ENCODE results near the gene GSTK1.
"Not testable (repeated sequence)": the region's sequence is repeated elsewhere in the genome, so short reads cannot be mapped to it uniquely, and the experiment has no call there.

GSTK1 gene

DNA sequence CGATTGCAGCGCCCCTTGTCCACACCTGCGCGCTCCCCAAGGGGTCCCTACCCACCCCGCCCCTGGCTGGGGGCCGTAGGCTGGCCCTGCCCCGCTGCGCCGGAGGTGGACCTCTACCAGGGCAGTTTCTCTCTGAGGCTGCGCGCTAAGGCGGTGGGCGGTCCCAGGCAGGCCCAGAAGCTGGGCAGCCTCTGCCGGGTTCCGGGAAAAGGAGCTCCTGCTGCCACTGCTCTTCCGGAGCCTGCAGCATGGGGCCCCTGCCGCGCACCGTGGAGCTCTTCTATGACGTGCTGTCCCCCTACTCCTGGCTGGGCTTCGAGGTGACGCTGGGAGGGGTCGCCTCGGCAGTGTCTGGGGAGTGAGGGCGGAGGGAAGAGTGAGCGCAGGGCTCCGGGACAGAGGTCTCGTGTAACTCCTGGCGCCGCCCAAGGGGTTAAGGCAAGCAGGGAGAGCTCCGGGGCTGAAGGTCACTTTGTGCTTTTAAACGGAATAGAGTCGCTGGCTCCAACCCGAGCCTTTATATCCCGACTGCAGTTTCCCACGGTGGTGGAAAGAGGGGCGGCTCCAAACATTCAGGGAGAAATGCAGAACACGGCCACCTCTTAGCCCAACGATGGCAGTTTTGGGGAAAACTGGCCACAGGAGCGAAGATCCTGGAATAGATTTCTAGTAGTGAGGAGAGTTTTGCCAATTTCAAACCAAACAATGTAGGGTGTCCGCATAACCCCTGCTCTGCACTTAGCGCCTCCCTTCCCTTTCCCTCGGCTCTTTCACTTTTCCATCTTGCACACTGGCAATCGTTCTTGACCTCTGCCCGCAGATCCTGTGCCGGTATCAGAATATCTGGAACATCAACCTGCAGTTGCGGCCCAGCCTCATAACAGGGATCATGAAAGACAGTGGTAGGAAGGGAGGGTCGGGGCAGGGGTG is at the start of gene GSTK1:
Gene GSTK1 (plus strand): TSS at position 176 of the 930 bp plus-strand sequence. CDS start 73 bp downstream, at position 249.
- DNase-seq (ENCODE audit: low read depth in 3 of 3, low spot score in 1 of 3): peak; percentile 21 to 66 (median 55)

- DNase-seq (ENCODE audit: low read depth in 3 of 3, low spot score in 1 of 3): not testable (repeated sequence)
Measured at GRCh38 chr7:143213478-143213877, 49.8 kb upstream of the GSTK1 start.

DNA sequence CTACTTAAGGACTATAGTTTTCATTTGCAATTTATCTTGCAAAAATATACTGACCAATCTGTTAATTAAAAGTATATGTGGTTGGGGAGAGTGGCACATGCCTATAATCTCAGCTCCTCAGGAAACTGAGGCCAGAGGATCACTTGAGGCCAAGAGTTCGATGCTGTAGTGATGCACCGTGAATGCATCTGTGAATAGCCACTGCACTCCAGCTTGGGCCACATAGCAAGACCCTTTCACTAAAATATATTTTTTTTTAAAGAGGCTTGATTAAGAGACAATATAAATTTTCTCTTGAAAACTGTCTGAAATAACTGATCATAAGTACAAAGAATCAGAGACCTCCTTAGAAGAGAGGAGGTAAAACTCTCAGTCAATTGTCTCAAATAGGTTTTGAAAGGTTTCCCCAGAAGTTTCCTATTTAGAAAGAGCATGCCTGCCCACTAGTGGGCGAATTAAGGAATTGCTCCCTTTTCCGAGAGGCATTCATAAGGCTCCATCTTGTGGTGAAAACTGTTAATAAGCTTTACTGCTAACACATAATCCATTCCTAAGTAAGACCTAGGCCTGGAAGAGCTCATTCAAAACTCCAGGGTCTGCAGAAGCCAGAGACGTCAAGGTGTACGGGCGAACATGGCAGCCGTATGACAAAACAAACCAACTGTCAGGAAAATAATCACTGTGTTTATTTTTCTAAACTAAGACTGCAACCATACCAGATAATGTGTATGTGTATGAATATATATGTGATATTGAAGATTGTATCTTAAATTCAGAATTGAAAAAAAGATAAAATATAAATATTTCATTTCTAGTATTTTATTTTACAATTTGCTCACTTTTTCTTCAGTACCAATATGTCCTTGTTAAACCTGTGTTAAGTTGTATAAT is 48.2 kb upstream of the GSTK1 start:
- DNase-seq (ENCODE audit: low read depth in 3 of 3, low spot score in 1 of 3): peak; percentile 12 to 43 (median 42)

DNA sequence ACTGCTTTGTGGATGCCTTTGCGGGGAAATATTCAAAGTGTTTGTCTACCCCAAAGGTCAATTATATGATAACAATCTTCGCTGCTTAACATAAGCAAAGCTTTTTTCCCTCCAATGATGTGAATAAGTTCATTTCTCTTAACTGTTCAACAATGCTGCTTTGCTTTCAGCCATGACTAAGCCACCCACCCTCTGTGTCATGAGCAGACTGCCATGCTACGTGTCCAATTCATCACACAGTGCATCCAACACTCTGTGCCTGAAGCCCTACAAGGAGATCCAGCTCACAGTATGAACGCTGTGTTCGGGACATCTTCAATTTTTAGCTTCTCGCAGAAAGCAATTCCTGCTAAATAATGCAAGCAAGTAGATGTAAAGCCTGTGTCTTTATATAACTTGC is 47.1 kb upstream of the GSTK1 start:
- DNase-seq (ENCODE audit: low read depth in 3 of 3, low spot score in 1 of 3): no peak

- no peak for DNase-seq (ENCODE audit: low read depth in 3 of 3, low spot score in 1 of 3)
Measured at GRCh38 chr7:143216686-143217085, 46.6 kb upstream of the GSTK1 start.

GRCh38 chr7:143217806-143218205 is 45.4 kb upstream of the GSTK1 start:
- no peak for DNase-seq (ENCODE audit: low read depth in 3 of 3, low spot score in 1 of 3)

- DNase-seq (ENCODE audit: low read depth in 3 of 3, low spot score in 1 of 3): no peak
Measured at GRCh38 chr7:143221286-143221685, 42.0 kb upstream of the GSTK1 start.

DNA sequence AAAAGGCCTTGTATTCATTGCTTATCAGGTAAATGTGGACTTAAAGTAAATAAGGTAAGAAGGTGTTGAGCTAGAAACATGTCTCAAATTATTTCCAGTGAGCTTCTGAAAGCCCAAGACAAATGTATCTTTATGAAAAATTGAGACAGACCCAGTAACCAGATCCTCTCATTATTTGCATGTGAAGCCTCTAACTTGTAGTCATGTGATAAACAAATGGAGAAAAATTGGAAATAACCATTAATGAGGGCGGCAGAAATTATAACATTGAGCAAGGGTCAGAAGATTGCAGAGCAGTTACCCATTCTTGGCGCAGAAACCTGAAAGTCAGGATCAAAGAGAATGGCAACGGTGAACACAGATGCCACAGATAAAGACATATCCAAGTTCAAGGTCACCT is 41.5 kb upstream of the GSTK1 start, which contains the start of gene TAS2R40:
Gene TAS2R40 (plus strand): TSS at position 301 of the 400 bp plus-strand sequence. CDS start 42 bp downstream, at position 343.
- DNase-seq (ENCODE audit: low read depth in 3 of 3, low spot score in 1 of 3): no peak

DNA sequence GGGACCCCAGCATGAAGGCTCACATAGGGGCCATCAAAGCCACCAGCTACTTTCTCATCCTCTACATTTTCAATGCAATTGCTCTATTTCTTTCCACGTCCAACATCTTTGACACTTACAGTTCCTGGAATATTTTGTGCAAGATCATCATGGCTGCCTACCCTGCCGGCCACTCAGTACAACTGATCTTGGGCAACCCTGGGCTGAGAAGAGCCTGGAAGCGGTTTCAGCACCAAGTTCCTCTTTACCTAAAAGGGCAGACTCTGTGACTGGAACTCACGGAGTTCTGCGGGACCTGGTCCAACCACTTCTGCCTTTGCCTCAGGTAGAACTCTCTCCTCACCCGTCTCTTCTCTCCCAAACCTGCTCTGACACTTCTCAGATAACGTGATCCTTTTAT is 40.5 kb upstream of the GSTK1 start:
- DNase-seq (ENCODE audit: low read depth in 3 of 3, low spot score in 1 of 3): no peak

DNA sequence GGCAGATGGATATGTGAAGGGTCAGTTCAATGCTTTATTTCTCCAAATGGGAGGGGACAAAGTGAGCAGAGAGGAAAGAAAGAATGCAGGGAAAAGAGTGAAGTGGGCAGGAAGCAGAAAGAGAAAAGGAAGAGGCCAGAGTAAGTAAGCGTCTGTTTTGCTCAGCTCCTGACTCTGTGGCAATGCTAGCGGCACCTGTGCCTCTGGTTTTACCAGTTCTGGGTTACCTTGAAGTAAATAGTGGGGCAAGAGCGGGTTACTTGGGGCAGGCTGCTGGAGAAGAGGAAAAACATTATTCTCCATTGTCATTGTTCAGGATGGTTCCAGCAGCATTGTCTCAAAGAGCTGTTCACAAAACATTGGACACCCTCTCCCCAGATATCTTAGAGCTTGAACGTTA is 39.5 kb upstream of the GSTK1 start:
- DNase-seq (ENCODE audit: low read depth in 3 of 3, low spot score in 1 of 3): no peak

DNA sequence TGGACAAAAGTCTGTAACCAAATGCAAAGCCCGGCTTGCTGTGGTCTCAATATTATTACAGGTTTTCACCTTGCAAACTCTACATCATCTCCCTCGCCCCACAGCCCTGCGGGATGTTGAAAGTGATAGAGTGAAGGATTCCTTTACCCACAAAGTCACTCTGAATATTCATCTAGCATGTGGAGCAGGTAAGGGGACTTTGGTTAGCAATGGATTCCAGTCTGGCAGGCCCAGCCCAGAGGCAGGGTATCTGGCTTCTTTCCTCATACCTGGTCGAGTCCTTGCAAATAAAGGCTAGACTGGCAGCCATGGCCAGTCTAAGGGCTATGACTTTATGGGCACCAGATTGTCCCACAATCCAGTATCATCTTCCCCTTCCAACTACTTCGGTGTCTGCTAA is 38.2 kb upstream of the GSTK1 start:
- DNase-seq (ENCODE audit: low read depth in 3 of 3, low spot score in 1 of 3): no peak

DNA sequence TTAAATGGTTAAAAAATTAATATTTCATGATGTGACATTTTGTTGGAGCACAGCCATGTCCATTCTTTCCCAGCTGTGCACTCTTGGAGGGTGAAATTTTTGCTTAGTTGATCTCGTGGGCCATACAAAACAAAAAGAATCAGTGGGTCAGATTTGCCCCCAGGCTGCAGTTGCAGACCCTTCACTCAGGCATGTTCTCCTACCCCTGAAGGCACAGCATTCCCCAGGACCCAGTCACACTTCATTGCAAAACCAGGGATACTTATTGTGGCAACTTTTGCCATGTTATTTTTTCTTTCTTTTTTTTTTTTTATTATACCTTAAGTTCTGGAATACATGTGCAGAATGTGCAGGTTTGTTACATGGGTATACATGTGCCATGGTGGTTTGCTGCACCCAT is 35.4 kb upstream of the GSTK1 start:
- no peak for DNase-seq (ENCODE audit: low read depth in 3 of 3, low spot score in 1 of 3)

- no peak for DNase-seq (ENCODE audit: low read depth in 3 of 3, low spot score in 1 of 3)
Measured at GRCh38 chr7:143229054-143229790, 34.0 kb upstream of the GSTK1 start.

DNA sequence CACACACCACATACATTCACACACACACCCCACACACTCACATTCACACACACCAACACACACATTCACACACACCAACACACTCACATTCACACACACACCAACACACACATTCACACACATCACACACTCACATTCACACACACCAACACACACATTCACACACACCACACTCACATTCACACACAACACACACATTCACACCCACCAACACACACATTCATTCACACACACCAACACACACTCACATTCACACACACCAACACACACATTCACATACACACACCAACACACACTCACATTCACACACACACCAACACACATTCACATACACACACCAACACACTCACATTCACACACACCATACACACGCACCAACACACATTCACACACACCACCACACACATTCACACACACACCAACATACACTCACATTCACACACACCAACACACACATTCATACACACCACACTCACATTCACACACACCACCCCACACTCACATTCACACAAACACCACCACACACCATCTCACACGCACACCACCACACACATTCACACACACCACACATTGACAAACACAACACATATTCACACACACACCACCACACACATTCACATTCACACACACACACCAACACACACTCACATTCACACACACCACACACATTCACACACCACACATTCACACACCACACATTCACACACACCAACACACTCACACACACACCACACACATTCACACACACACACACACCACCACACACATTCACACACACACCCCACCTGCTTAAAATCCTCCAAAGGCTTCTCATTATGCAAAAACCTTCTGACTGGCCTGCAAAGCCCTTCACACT is 32.4 kb upstream of the GSTK1 start:
- no peak for DNase-seq (ENCODE audit: low read depth in 3 of 3, low spot score in 1 of 3)

DNA sequence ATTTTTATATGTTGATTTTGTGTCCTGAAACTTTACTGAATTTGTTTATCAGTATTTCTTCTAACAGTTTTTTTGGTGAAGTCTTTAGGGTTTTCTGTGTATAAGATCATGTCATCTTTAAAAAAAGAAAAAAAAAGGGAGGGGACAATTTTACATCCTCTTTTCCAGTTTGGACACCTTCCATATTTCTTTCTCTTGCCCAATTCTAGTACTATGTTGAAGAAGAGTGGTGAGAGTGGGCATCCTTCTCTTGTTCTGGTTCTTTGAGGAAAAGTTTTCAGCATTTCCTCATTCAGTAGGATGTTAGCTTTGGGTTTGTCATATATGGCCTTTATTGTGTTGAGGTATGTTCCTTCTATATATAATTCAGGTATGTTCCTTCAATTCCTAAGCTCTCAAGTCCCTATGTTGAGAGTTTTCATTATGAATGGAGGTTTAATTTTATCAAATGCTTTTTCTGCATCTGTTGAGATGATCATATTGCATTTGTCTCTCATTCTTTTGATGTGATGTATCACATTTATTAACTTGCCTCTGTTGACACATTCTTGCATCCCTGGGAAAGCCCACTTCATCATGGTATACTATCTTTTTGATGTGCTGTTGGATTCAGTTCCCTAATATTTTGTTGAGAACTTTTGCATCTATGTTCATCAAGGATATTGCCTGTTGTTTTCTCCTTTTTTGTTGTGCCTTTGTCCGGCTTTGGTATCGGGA is 29.3 kb upstream of the GSTK1 start:
- no peak for DNase-seq (ENCODE audit: low read depth in 3 of 3, low spot score in 1 of 3)

DNA sequence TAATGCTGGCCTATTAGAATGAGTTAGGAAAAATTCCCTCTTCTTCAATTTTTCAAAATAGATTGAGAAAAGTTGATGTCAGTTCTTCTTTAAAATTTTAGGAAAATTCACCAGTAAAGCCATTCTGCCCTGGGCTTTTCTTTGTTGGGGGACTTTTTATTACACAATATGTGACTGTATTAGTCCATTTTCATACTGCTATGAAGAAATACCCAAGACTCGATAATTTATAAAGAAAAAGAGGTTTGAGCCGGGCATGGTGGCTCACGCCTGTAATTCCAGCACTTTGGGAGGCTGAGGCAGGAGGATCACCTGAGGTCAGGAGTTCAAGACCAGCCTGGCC is 28.7 kb upstream of the GSTK1 start:
- no peak for DNase-seq (ENCODE audit: low read depth in 3 of 3, low spot score in 1 of 3)

DNA sequence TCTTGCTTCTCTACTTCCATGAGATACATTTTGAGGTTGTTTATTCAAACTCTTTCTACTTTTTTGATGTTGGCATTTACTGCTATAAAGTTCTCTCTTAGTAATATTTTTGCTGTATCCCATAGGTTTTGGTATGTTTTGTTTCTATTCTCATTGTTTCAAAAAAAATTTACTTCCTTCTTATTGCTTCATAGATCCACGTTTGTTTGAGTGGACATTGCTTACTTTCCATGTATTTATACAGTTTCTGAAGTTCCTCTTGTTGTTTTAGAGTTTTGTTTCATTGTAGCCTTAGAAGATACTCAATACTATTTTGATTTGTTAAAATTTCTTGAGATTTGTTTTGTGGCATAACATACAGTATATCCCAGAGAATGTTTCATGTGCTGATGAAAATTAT is 27.7 kb upstream of the GSTK1 start:
- no peak for DNase-seq (ENCODE audit: low read depth in 3 of 3, low spot score in 1 of 3)

- no peak for DNase-seq (ENCODE audit: low read depth in 3 of 3, low spot score in 1 of 3)
Measured at GRCh38 chr7:143236408-143236990, 26.7 kb upstream of the GSTK1 start.

DNA sequence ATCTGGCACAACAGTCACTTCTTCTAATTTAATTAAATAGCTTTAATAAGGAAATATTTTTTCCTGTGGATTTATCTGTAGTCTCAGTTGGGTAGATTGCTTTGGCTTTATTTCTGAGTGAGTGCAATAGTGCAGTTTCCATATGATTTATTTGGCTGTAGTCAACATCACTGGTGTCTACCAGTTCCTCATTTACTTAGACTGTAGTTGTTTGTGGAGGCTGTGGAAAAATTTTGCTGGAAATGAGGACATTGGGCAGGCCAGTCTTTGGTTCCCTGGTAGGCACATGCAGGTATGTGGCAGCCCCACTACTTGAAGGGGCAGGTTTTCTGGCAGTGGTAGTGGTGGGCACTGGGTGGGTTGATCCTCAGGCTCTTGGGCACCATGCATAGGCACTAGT is 25.9 kb upstream of the GSTK1 start:
- DNase-seq (ENCODE audit: low read depth in 3 of 3, low spot score in 1 of 3): no peak
